Measurements from ENCODE around the gene GNAT3. TPM values are rescaled to one million over a fixed set of nuclear protein-coding genes. Genes with fewer than 3 reads are reported as not detected.

The GNAT3 gene
- total and polyA plus RNA-seq, 2 of the 8 experiments (the other 6 are each of a cell fraction or from before 2014, with no cell fraction given) = not detected

DNA sequence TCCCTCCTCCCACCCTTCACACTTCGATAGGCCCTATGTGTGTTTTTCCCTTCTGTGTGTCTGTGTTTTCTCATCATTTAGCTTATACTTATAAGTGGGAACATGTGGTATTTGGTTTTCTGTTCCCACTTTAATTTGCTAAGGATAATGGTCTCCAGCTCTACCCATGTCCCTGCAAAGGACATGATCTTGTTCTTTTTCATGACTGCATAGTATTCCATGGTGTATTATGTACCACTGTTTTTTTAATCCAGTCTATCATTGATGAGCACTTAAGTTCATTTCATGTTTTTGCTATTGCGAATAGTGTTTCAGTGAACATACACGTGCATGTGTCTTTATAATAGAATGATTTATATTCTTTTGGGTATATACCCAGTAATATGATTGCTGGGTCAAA, 46.3 kb upstream of the GNAT3 start:
- CTCF ChIA-PET (ENCODE audit: partially characterized antibody) = no interaction called here
- H3K4ac ChIP-seq (replicated peaks; ENCODE audit: insufficient read length, low read depth, low read length) = no peak overlapping the region
- H2BK12ac ChIP-seq (ENCODE audit: low read depth, low read length) = no peak overlapping the region
- H3K27me3 ChIP-seq (replicated peaks in 1 of 4; ENCODE audit: control insufficient read depth in 3 of 4, extremely low read depth in 1 of 4, insufficient read depth in 3 of 4, low read length in 3 of 4) = no peaks in the 10 kb centered on the region
- no peak overlapping the region for H2BK20ac ChIP-seq (ENCODE audit: low read length)
- POLR2A ChIA-PET (ENCODE audit: partially characterized antibody) = no interaction called here
- FAIRE-seq (no peak), DNase-seq (ENCODE audit: low read depth in 1 of 2, low spot score in 2 of 2) (no peak)
- H3K56ac ChIP-seq (replicated peaks; ENCODE audit: insufficient read length, low read depth, low read length) = no peak overlapping the region
- no peak overlapping the region for H3K9ac ChIP-seq (replicated peaks in 1 of 4; ENCODE audit: extremely low read depth in 1 of 4, low read depth in 3 of 4, low read length in 3 of 4)
- no peak overlapping the region for H2BK120ac ChIP-seq (replicated peaks; ENCODE audit: low read depth, low read length)
- no peaks in the 10 kb centered on the region for H4K20me1 ChIP-seq (replicated peaks in 1 of 2; ENCODE audit: control insufficient read depth in 1 of 2, insufficient read depth in 2 of 2, low read length in 2 of 2)
- H2BK5ac ChIP-seq (ENCODE audit: low read depth, low read length) = no peak overlapping the region
- H3K18ac ChIP-seq (ENCODE audit: extremely low read depth, low read length) = no peak overlapping the region
- H4K5ac ChIP-seq (ENCODE audit: insufficient read length, low read depth, low read length) = no peak overlapping the region
- H3K9me3 ChIP-seq (ENCODE audit: insufficient read depth in 2 of 2, low read depth in 1 of 2, low read length in 1 of 2) = 0 out of 4 replicates have a peak, but pooled peaks cover 0 to 3% of the 10 kb centered on the region in 2 experiments
- no peak overlapping the region for H3K4me2 ChIP-seq (ENCODE audit: insufficient read depth in 1 of 2, low read depth in 2 of 2, low read length in 2 of 2)
- no peak overlapping the region for H4K91ac ChIP-seq (replicated peaks; ENCODE audit: insufficient read length, low read length)
- no peak overlapping the region for H4K8ac ChIP-seq (ENCODE audit: extremely low read depth, insufficient read depth, low read length)
- no peak overlapping the region for H3K4me3 ChIP-seq (ENCODE audit: extremely low read depth in 1 of 4, insufficient read depth in 2 of 4, low read depth in 3 of 4, low read length in 4 of 4)
- H3K23ac ChIP-seq (ENCODE audit: insufficient read length) = no peak overlapping the region
- H2AK5ac ChIP-seq (ENCODE audit: low read depth, low read length) = no peak overlapping the region
- H3K27ac ChIP-seq (ENCODE audit: low read depth, low read length) = no peak overlapping the region
- no peak overlapping the region for H3K14ac ChIP-seq (ENCODE audit: insufficient read length)
- no peaks in the 10 kb centered on the region for H3K36me3 ChIP-seq (ENCODE audit: control insufficient read depth in 2 of 4, insufficient read depth in 4 of 4, low read length in 3 of 4)
- no peaks in the 10 kb centered on the region for H3K23me2 ChIP-seq (ENCODE audit: low read depth, low read length)
- no peak overlapping the region for H2BK15ac ChIP-seq (ENCODE audit: low read length)
- no peaks in the 10 kb centered on the region for H3K79me1 ChIP-seq (ENCODE audit: low read depth, low read length)
- no peak overlapping the region for H2AFZ ChIP-seq (ENCODE audit: low read length)
- whole genome bisulfite sequencing, 2 experiments (ENCODE audit: extremely low coverage in 1 of 2, insufficient coverage in 1 of 2, insufficient read length in 1 of 2, insufficient replicate concordance in 2 of 2, low coverage in 1 of 2, low lambda C conversion rate in 2 of 2, missing lambda C conversion rate in 1 of 2) = 63% methylated on average over 3 of the region's 3 CpGs; no CpG with 5 or more reads in 1 of the 2 experiments
- no peaks in the 10 kb centered on the region for H3K4me1 ChIP-seq (replicated peaks in 1 of 4; ENCODE audit: control insufficient read depth in 3 of 4, insufficient read depth in 4 of 4, low read length in 3 of 4)
- no peaks in the 10 kb centered on the region for H3K79me2 ChIP-seq (ENCODE audit: control insufficient read depth in 1 of 2, insufficient read depth in 2 of 2, low read length in 2 of 2)
- TF ChIP-seq, protein P1, sequence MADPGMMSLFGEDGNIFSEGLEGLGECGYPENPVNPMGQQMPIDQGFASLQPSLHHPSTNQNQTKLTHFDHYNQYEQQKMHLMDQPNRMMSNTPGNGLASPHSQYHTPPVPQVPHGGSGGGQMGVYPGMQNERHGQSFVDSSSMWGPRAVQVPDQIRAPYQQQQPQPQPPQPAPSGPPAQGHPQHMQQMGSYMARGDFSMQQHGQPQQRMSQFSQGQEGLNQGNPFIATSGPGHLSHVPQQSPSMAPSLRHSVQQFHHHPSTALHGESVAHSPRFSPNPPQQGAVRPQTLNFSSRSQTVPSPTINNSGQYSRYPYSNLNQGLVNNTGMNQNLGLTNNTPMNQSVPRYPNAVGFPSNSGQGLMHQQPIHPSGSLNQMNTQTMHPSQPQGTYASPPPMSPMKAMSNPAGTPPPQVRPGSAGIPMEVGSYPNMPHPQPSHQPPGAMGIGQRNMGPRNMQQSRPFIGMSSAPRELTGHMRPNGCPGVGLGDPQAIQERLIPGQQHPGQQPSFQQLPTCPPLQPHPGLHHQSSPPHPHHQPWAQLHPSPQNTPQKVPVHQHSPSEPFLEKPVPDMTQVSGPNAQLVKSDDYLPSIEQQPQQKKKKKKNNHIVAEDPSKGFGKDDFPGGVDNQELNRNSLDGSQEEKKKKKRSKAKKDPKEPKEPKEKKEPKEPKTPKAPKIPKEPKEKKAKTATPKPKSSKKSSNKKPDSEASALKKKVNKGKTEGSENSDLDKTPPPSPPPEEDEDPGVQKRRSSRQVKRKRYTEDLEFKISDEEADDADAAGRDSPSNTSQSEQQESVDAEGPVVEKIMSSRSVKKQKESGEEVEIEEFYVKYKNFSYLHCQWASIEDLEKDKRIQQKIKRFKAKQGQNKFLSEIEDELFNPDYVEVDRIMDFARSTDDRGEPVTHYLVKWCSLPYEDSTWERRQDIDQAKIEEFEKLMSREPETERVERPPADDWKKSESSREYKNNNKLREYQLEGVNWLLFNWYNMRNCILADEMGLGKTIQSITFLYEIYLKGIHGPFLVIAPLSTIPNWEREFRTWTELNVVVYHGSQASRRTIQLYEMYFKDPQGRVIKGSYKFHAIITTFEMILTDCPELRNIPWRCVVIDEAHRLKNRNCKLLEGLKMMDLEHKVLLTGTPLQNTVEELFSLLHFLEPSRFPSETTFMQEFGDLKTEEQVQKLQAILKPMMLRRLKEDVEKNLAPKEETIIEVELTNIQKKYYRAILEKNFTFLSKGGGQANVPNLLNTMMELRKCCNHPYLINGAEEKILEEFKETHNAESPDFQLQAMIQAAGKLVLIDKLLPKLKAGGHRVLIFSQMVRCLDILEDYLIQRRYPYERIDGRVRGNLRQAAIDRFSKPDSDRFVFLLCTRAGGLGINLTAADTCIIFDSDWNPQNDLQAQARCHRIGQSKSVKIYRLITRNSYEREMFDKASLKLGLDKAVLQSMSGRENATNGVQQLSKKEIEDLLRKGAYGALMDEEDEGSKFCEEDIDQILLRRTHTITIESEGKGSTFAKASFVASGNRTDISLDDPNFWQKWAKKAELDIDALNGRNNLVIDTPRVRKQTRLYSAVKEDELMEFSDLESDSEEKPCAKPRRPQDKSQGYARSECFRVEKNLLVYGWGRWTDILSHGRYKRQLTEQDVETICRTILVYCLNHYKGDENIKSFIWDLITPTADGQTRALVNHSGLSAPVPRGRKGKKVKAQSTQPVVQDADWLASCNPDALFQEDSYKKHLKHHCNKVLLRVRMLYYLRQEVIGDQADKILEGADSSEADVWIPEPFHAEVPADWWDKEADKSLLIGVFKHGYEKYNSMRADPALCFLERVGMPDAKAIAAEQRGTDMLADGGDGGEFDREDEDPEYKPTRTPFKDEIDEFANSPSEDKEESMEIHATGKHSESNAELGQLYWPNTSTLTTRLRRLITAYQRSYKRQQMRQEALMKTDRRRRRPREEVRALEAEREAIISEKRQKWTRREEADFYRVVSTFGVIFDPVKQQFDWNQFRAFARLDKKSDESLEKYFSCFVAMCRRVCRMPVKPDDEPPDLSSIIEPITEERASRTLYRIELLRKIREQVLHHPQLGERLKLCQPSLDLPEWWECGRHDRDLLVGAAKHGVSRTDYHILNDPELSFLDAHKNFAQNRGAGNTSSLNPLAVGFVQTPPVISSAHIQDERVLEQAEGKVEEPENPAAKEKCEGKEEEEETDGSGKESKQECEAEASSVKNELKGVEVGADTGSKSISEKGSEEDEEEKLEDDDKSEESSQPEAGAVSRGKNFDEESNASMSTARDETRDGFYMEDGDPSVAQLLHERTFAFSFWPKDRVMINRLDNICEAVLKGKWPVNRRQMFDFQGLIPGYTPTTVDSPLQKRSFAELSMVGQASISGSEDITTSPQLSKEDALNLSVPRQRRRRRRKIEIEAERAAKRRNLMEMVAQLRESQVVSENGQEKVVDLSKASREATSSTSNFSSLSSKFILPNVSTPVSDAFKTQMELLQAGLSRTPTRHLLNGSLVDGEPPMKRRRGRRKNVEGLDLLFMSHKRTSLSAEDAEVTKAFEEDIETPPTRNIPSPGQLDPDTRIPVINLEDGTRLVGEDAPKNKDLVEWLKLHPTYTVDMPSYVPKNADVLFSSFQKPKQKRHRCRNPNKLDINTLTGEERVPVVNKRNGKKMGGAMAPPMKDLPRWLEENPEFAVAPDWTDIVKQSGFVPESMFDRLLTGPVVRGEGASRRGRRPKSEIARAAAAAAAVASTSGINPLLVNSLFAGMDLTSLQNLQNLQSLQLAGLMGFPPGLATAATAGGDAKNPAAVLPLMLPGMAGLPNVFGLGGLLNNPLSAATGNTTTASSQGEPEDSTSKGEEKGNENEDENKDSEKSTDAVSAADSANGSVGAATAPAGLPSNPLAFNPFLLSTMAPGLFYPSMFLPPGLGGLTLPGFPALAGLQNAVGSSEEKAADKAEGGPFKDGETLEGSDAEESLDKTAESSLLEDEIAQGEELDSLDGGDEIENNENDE (IDR thresholded peaks at IDR 0.05; ENCODE audit: insufficient replicate concordance, low read length) = no peak

Data from H1 (cell line).